Small intestine (tissue), 7 donors: ENCODE measurements around the gene FXYD2. TPM values are rescaled to one million over a fixed set of nuclear protein-coding genes. Genes with fewer than 3 reads are reported as not detected.
A peak's percentile ranks its signal among the peaks of the same experiment; 100 is the strongest.

ENCODE experiments used
- DNase-seq, 2 donors: peaks; one replicate each; pipeline versions ENCODE4 v3.0.0 to v3.0.0-alpha.2; 2013
- FAIRE-seq: peaks from 2 replicates; lab custom pipeline; 2012; peaks lifted over from hg19 to GRCh38; lab: Jason Lieb, UNC
- H3K27ac ChIP-seq, 3 donors: one replicate each; pipeline ENCODE4 v1.5.1; 2013; ENCODE audit warnings: low read length in 2 of 3, mild to moderate bottlenecking in 2 of 3, control low read depth in 1 of 3, inconsistent platforms in 1 of 3, low read depth in 1 of 3, moderate library complexity in 1 of 3
- H3K27me3 ChIP-seq, 3 donors: one replicate each; pipeline ENCODE4 v1.6.1; 2013; ENCODE audit warnings: low read length in 3 of 3, inconsistent platforms in 1 of 3; ENCODE audit not compliant: control insufficient read depth in 3 of 3, insufficient read depth in 3 of 3
- H3K36me3 ChIP-seq, 3 donors: one replicate each; pipeline ENCODE4 v1.6.1; 2013; ENCODE audit warnings: low read length in 3 of 3, inconsistent platforms in 1 of 3, low read depth in 1 of 3, mild to moderate bottlenecking in 1 of 3, moderate library complexity in 1 of 3; ENCODE audit not compliant: control insufficient read depth in 3 of 3, insufficient read depth in 2 of 3
- H3K4me1 ChIP-seq, 3 donors: one replicate each; pipeline ENCODE4 v1.6.1; 2013; ENCODE audit warnings: low read length in 2 of 3, inconsistent platforms in 1 of 3, low read depth in 1 of 3, mild to moderate bottlenecking in 1 of 3, moderate library complexity in 1 of 3; ENCODE audit not compliant: control insufficient read depth in 3 of 3, insufficient read depth in 2 of 3
- H3K4me3 ChIP-seq, 3 donors: one replicate each; pipeline ENCODE4 v1.5.1; 2013; ENCODE audit warnings: low read length in 3 of 3, control low read depth in 1 of 3, inconsistent platforms in 1 of 3, low read depth in 1 of 3, mild to moderate bottlenecking in 1 of 3, moderate library complexity in 1 of 3
- H3K9me3 ChIP-seq, 2 donors: one replicate each; pipeline ENCODE4 v1.6.1; 2013; ENCODE audit warnings: low read depth in 1 of 2, low read length in 1 of 2; ENCODE audit not compliant: control insufficient read depth in 2 of 2, insufficient read depth in 1 of 2
- WGBS, 3 donors: extraction: QIAGEN DNeasy Blood & Tissue Kit; methylation state at CpG; one replicate each; pipeline ENCODE4 v1.1.7; 2013; 5-methylcytosine and 5-hydroxymethylcytosine counted together
- polyA plus RNA-seq, 4 donors: library from polyadenylated mRNA; stranded (reverse) in 3 of 4; unstranded in 1 of 4; fragments of 200-250 nt in 3 of 4; fragments of 120-200 nt in 1 of 4; gene quantifications; one replicate each; pipeline versions ENCODE4 v1.2.1 to v1.2.3, GENCODE V29; 2013
- donor health status: healthy with polysubstance abuse.
- donor health status: control.
- donor health status: control.
- donor health status: Bipolar disorder and iron deficiency.
- donor health status: healthy.

FXYD2 gene
- polyA plus RNA-seq, 4 donors = 2.2 to 136 (median 3.2) TPM; not detected in 1

GRCh38 chr11:117825538-117826189, 1.1 kb upstream of the FXYD2 start:
- FAIRE-seq (no peak), DNase-seq (no peak)
- Histone ChIP-seq H3K4me1 (peaks cover 0 to 58% (median 3%) of the 10 kb centered on the region in 3 donors), H3K36me3 (peaks cover 0 to 3% (median 0%) of the 10 kb centered on the region in 3 donors), H3K9me3 (no peaks in the 10 kb centered on the region), H3K27me3 (no peaks in the 10 kb centered on the region), H3K4me3 (no peak overlapping the region), H3K27ac (no peak overlapping the region)
- 79 to 92% (median 90%) methylated on average over 8 of the region's 8 CpGs for WGBS, 3 donors

DNA sequence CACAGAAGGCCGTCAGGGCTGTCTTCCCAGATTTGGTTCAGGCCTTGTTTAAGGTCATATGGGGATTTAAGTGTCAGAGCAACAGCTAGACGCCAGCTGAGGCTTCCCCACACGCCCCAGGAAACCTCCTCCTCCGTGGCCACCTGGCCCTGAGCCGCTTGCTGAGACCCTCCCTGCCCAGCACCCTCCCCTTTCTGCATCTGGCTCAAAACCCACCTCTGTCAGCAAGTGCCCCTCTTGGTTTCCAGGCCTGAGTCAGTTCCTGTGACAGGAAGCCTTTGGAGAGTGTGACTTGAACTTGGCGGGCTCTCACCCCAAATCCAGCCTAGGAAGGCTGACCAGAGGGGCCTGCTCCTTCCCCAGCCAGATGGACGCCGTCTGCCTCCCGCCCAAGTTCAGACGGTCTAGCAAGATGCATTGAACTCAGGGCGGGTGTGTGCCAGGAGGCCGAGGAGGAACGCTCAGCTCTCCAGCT, 561 bp downstream of the FXYD2 start:
- H3K27me3 ChIP-seq = no peaks in the 10 kb centered on the region
- H3K4me3 ChIP-seq = no peak overlapping the region
- peaks cover 0 to 6% (median 0%) of the 10 kb centered on the region in 3 donors for H3K36me3 ChIP-seq
- no peak for FAIRE-seq
- no peak for DNase-seq
- WGBS, 3 donors = 48 to 69% (median 57%) methylated on average over 13 of the region's 13 CpGs
- H3K4me1 ChIP-seq = peaks cover 0 to 63% (median 7%) of the 10 kb centered on the region in 3 donors
- H3K9me3 ChIP-seq = no peaks in the 10 kb centered on the region
- peak overlapping the region; percentile 34 to 79 (median 42) for H3K27ac ChIP-seq

DNA sequence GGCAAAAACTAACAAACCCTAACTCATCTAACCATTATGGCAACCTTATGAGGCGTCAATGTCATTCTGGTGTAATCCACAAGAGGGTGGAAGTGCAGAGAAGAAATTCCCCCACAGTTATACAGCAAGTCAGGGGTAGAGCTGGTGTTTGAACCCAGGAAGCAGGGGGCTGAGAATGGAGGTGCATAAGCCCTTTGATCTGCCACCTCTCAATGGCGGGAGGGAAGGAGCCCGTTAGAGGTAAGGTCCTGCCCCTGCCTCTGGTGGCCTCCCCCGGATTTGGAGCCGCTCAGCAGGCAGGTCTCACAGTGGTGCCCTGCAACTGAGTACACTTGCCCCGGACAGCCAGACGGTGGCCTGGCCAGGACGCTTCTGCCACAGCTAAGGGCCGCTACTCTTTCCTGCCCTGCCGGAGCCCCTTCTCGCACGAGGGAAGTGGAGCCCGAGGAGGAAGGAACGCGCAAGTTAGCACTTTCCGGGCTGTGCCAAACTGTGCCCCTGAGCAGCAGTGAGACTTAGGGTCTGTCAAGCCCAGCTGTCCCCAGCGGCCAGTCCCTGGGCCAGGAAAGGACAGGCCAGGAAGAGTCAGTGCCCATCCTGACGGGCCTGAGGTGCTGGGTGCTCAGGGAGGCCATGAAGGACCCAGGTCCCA, 1.1 kb downstream of the FXYD2 start:
- peak overlapping the region; percentile 34 to 79 (median 42) for H3K27ac ChIP-seq
- no peak for DNase-seq
- no peak overlapping the region for H3K4me3 ChIP-seq
- FAIRE-seq = no peak
- 58 to 78% (median 71%) methylated on average over 18 of the region's 18 CpGs for WGBS, 3 donors
- H3K9me3 ChIP-seq = no peaks in the 10 kb centered on the region
- H3K36me3 ChIP-seq = peaks cover 0 to 6% (median 0%) of the 10 kb centered on the region in 3 donors
- peaks cover 0 to 61% (median 4%) of the 10 kb centered on the region in 3 donors for H3K4me1 ChIP-seq
- H3K27me3 ChIP-seq = no peaks in the 10 kb centered on the region

- FAIRE-seq = no peak
- H3K4me1 ChIP-seq = peaks cover 0 to 66% (median 4%) of the 10 kb centered on the region in 3 donors
- no peak overlapping the region for H3K4me3 ChIP-seq
- H3K27ac ChIP-seq = no peak overlapping the region
- peaks cover 0 to 6% (median 0%) of the 10 kb centered on the region in 3 donors for H3K36me3 ChIP-seq
- 62 to 66% (median 62%) methylated on average over 33 of the region's 33 CpGs for WGBS, 3 donors
- no peaks in the 10 kb centered on the region for H3K9me3 ChIP-seq
- H3K27me3 ChIP-seq = no peaks in the 10 kb centered on the region
- peak; percentile 45 to 60 for DNase-seq
Observed at GRCh38 chr11:117822074-117823033, 2.2 kb downstream of the FXYD2 start.

DNA sequence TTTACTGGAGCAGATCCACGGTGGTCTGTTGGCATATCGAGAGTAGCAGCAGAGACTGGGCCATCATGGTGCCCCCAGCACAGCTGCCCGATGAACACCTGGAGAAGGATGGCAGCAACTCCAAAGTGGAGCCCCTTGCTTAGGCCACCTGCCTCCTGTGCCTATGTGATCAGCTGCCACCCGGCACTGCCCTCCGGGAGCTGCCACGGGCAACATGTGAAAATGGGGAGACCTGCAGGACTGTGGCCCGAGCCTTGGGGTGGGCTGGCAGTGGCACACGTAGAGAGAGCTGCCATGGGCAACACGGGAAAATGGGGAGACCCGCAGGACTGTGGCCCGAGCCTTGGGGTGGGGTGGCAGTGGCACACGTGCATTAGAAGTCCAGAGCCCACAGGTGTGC, 3.1 kb downstream of the FXYD2 start:
- Histone ChIP-seq H3K27ac (no peak overlapping the region), H3K9me3 (no peaks in the 10 kb centered on the region), H3K4me1 (peaks cover 0 to 71% (median 4%) of the 10 kb centered on the region in 3 donors), H3K4me3 (no peak overlapping the region), H3K27me3 (no peaks in the 10 kb centered on the region), H3K36me3 (peaks cover 0 to 9% (median 0%) of the 10 kb centered on the region in 3 donors)
- no peak for FAIRE-seq
- no peak for DNase-seq
- 77 to 84% (median 81%) methylated on average over 12 of the region's 12 CpGs for WGBS, 3 donors

- no peaks in the 10 kb centered on the region for H3K27me3 ChIP-seq
- FAIRE-seq (no peak), DNase-seq (no peak)
- WGBS, 3 donors = 74 to 87% (median 82%) methylated on average over 8 to 10 of the region's 10 CpGs
- H3K9me3 ChIP-seq = no peaks in the 10 kb centered on the region
- H3K4me3 ChIP-seq = no peak overlapping the region
- H3K4me1 ChIP-seq = peaks cover 0 to 80% (median 6%) of the 10 kb centered on the region in 3 donors
- peaks cover 0 to 9% (median 0%) of the 10 kb centered on the region in 3 donors for H3K36me3 ChIP-seq
- H3K27ac ChIP-seq = peak overlapping the region in 1 of 3 donors; percentile 87
Observed at GRCh38 chr11:117820516-117820915, 4.0 kb downstream of the FXYD2 start.

DNA sequence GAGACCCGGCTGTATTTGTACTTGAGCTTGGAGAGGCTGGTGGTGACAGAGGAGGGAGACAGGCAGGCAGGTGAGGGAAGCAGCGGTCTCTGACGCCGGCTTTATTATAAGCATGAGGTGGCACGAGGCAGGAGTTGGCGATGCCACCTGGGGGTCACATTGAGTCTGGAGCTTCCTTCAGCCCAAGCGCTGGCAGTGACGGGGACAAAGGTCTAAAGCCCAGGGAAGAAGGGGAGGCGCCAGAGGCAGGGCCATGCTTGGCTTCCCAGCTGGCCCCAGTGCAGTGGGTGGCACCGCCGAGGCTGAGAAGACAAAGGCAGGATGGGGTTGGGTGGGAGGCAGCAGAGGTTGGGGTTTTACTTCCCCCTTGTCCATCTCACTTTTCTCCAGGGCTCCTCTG, 4.5 kb downstream of the FXYD2 start:
- DNase-seq = peak; percentile 85 to 86
- peaks cover 0 to 80% (median 6%) of the 10 kb centered on the region in 3 donors for H3K4me1 ChIP-seq
- H3K9me3 ChIP-seq = no peaks in the 10 kb centered on the region
- H3K4me3 ChIP-seq = no peak overlapping the region
- peak overlapping the region in 2 of 3 donors; percentile 70 to 87 for H3K27ac ChIP-seq
- FAIRE-seq = no peak
- 18 to 63% (median 44%) methylated on average over 11 of the region's 11 CpGs for WGBS, 3 donors
- H3K36me3 ChIP-seq = peaks cover 0 to 9% (median 0%) of the 10 kb centered on the region in 3 donors
- no peaks in the 10 kb centered on the region for H3K27me3 ChIP-seq
